ENCODE results near the gene CDH23.

The CDH23 gene

DNA sequence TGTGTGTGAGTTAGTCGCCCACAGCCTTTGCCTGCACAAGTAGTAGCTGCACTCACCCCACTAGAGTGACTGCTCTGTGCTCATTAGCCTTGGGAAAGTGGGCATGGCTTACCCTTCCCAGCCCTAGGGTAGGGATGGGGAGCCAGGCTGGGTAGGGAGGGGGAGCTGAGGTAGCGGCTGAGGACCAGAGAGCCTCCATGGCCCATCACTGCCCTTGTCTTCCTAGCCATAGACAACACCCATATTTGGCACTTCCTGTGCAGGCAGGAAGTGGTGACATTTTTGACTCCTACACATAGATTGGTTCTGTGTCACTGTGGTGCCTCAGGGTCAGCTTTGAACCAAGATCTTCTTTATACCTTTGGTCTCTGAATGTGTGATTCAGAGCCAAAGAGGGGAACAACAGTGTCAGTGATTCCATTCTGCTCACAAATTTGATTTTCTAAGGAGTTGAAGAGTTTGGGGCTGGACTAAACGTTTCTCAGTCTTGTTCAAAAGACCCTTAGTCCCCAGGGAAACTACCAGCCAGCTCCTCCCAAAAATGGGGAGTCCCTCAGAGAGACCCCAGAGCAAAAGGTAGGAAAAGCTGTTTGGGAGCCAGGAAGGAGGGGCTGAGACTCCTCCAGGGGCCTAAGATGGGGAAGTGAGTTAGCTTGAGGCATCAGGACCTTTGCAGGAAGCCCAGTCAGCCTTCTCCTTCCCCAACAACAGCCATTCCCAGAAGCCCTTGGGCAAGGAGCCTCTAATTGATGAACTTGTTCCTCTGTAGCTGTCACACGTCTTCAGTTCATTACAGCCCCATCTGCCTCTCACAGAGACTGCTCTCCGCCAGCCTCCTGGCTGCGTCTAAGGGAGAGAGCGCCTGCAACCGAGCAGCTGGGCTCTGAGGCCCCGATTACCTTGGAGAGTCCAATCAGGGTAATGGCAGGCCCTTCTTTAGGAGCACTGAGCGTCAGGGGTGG lies 135.0 kb downstream of the CDH23 start:
- Histone ChIP-seq H3K4me1 (ENCODE audit: control insufficient read depth, insufficient read depth, low read length) (peaks cover 12% of the 10 kb centered on the region), H3K27ac (ENCODE audit: low read depth, low read length) (no peak overlapping the region), H3K9ac (ENCODE audit: low read length) (no peak overlapping the region), H3K27me3 (ENCODE audit: control insufficient read depth, insufficient read depth, low read length) (no peaks in the 10 kb centered on the region), H3K4me3 (ENCODE audit: low read depth, low read length) (no peak overlapping the region), H3K9me3 (ENCODE audit: control insufficient read depth, insufficient read depth, low read depth, low read length) (no peaks in the 10 kb centered on the region), H3K36me3 (ENCODE audit: control insufficient read depth, insufficient read depth, low read length) (no peaks in the 10 kb centered on the region)

DNA sequence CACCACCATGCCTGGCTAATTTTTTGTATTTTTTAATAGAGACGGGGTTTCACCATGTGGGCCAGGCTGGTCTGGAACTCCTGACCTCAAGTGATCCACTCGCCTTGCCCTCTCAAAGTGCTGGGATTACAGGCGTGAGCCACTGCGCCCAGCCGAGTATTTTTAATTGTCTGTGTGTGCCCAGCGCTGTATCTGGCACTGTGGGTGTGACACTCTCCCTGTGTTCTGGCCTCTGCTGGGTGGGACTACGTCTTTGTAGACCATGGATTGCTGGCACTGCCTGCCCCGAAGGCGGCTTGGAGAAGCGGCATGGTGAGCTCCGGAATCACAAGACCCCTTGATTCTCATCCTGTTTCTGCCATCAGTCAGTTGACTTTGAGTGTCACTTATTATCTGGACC lies 136.2 kb downstream of the CDH23 start:
- no peak overlapping the region for H3K4me3 ChIP-seq (ENCODE audit: low read depth, low read length)
- peaks cover 12% of the 10 kb centered on the region for H3K4me1 ChIP-seq (ENCODE audit: control insufficient read depth, insufficient read depth, low read length)
- no peak overlapping the region for H3K9ac ChIP-seq (ENCODE audit: low read length)
- H3K27me3 ChIP-seq (ENCODE audit: control insufficient read depth, insufficient read depth, low read length) = no peaks in the 10 kb centered on the region
- H3K9me3 ChIP-seq (ENCODE audit: control insufficient read depth, insufficient read depth, low read depth, low read length) = no peaks in the 10 kb centered on the region
- no peaks in the 10 kb centered on the region for H3K36me3 ChIP-seq (ENCODE audit: control insufficient read depth, insufficient read depth, low read length)
- no peak overlapping the region for H3K27ac ChIP-seq (ENCODE audit: low read depth, low read length)

DNA sequence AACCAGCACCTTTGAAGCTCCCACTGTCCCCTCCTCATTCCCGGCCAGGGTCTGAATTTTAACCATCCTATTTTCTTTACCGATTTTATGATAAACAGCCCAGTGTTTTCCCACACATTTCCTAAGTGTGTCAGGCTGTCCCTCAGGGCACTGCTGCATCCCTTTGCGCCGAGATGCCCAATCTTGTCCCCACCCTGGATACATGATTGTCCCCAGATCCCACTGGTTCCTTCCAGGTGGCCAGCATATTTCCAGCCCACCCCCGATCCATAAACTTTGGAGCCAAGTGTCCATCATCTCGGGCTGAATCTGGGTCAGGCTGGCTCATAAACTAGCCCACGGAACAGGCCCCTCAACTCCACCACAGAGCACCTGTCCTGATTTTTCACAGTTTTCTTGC lies 137.2 kb downstream of the CDH23 start:
- Histone ChIP-seq H3K9me3 (ENCODE audit: control insufficient read depth, insufficient read depth, low read depth, low read length) (no peaks in the 10 kb centered on the region), H3K4me1 (ENCODE audit: control insufficient read depth, insufficient read depth, low read length) (peaks cover 7% of the 10 kb centered on the region), H3K27me3 (ENCODE audit: control insufficient read depth, insufficient read depth, low read length) (no peaks in the 10 kb centered on the region), H3K4me3 (ENCODE audit: low read depth, low read length) (no peak overlapping the region), H3K27ac (ENCODE audit: low read depth, low read length) (no peak overlapping the region), H3K9ac (ENCODE audit: low read length) (no peak overlapping the region), H3K36me3 (ENCODE audit: control insufficient read depth, insufficient read depth, low read length) (no peaks in the 10 kb centered on the region)

DNA sequence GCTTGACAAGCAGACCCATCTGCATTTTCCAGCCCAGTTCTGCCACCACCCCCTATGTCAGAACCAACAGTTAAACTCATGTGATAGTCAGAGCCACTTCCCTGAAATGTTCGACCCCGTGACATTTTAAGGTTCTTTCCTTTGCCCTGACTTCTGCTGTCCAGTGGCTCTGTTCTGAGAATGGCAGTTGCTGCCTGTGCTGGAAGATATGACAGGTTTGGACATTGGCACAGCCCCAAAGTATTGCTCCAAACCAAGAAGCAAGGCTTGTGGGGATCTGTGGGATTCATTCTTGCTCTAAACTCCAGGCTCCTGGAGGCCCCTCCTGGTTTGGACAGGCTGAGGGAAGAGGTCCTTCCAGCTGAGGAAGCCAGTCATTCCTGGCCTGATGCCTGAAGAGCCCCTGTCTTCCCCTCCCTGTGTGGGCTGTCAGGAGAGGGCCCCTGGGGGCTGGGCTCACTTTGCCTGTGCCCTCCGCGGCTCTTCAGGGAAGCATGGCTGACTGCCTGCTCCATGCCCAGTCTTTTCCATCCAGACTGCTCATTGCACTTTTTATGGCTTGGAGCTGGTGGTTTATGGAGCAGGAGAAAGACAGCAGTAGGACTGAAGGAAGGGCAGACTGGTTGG lies 138.0 kb downstream of the CDH23 start:
- no peaks in the 10 kb centered on the region for H3K9me3 ChIP-seq (ENCODE audit: control insufficient read depth, insufficient read depth, low read depth, low read length)
- H3K27me3 ChIP-seq (ENCODE audit: control insufficient read depth, insufficient read depth, low read length) = no peaks in the 10 kb centered on the region
- no peak overlapping the region for H3K4me3 ChIP-seq (ENCODE audit: low read depth, low read length)
- H3K9ac ChIP-seq (ENCODE audit: low read length) = no peak overlapping the region
- no peak overlapping the region for H3K27ac ChIP-seq (ENCODE audit: low read depth, low read length)
- peaks cover 10% of the 10 kb centered on the region for H3K4me1 ChIP-seq (ENCODE audit: control insufficient read depth, insufficient read depth, low read length)
- H3K36me3 ChIP-seq (ENCODE audit: control insufficient read depth, insufficient read depth, low read length) = no peaks in the 10 kb centered on the region

DNA sequence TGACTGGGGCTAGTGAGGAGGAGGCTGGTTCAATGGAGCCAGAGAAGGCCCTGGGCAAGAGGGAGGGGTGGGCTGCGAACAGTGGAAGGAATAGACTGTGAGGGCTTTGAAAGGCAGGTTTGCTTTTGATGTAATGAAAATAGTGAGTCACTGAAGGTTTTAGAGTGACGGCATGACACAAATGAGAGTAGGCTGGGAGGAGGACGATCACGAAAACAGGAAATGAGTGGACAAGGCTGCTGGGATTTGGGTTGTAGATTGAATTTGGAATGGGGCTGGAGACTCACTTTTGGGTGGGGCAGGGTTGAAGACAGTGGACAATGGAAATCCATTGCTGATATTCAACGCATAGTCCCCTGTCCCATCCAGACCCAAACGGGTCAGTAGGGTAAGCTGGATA lies 139.6 kb downstream of the CDH23 start:
- Histone ChIP-seq H3K9me3 (ENCODE audit: control insufficient read depth, insufficient read depth, low read depth, low read length) (no peaks in the 10 kb centered on the region), H3K9ac (ENCODE audit: low read length) (no peak overlapping the region), H3K27ac (ENCODE audit: low read depth, low read length) (no peak overlapping the region), H3K36me3 (ENCODE audit: control insufficient read depth, insufficient read depth, low read length) (no peaks in the 10 kb centered on the region), H3K27me3 (ENCODE audit: control insufficient read depth, insufficient read depth, low read length) (no peaks in the 10 kb centered on the region), H3K4me3 (ENCODE audit: low read depth, low read length) (no peak overlapping the region), H3K4me1 (ENCODE audit: control insufficient read depth, insufficient read depth, low read length) (peaks cover 22% of the 10 kb centered on the region)

DNA sequence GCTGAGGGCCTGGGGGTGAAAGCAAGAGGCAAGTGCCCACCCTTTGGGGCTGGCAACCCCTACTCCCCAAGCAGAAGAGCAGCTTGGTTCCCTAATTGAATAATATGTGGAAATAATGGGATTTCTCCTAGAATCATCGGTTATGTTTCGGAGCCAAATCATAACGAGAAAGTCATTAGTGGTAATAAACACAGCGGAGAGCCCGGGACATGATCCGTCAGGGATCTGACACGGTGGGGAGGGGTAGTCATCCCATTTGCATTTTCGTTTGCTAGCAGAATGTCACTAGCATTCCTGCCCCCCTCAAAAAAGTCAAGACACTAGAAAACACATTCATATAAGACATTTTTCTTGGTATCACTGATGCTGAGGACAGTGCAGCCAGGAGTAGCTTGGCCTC lies 140.4 kb downstream of the CDH23 start:
- no peaks in the 10 kb centered on the region for H3K9me3 ChIP-seq (ENCODE audit: control insufficient read depth, insufficient read depth, low read depth, low read length)
- H3K4me1 ChIP-seq (ENCODE audit: control insufficient read depth, insufficient read depth, low read length) = peaks cover 22% of the 10 kb centered on the region
- H3K27ac ChIP-seq (ENCODE audit: low read depth, low read length) = no peak overlapping the region
- no peaks in the 10 kb centered on the region for H3K27me3 ChIP-seq (ENCODE audit: control insufficient read depth, insufficient read depth, low read length)
- no peak overlapping the region for H3K9ac ChIP-seq (ENCODE audit: low read length)
- no peak overlapping the region for H3K4me3 ChIP-seq (ENCODE audit: low read depth, low read length)
- no peaks in the 10 kb centered on the region for H3K36me3 ChIP-seq (ENCODE audit: control insufficient read depth, insufficient read depth, low read length)

DNA sequence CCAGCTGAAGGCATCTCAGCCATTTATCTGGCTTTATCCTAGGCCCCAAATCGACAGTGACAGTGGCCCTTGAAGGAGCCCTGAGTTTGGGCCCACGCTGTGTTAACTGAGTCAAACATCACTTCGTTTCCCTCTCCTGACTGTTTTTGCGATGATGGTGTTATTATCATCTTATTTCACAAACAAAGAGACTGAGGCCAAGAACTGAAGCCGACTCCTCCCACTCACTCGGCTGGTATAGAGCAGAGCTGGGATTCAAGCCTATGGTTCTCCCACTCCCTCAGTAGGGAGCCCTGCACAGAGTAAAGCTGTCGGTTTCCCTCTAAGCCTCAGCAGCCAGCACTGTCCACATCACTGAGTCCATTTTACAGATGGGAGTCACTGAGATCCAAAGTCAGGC lies 141.0 kb downstream of the CDH23 start:
- Histone ChIP-seq H3K9me3 (ENCODE audit: control insufficient read depth, insufficient read depth, low read depth, low read length) (no peaks in the 10 kb centered on the region), H3K27ac (ENCODE audit: low read depth, low read length) (no peak overlapping the region), H3K4me1 (ENCODE audit: control insufficient read depth, insufficient read depth, low read length) (peaks cover 27% of the 10 kb centered on the region), H3K27me3 (ENCODE audit: control insufficient read depth, insufficient read depth, low read length) (no peaks in the 10 kb centered on the region), H3K36me3 (ENCODE audit: control insufficient read depth, insufficient read depth, low read length) (no peaks in the 10 kb centered on the region), H3K4me3 (ENCODE audit: low read depth, low read length) (no peak overlapping the region), H3K9ac (ENCODE audit: low read length) (no peak overlapping the region)

DNA sequence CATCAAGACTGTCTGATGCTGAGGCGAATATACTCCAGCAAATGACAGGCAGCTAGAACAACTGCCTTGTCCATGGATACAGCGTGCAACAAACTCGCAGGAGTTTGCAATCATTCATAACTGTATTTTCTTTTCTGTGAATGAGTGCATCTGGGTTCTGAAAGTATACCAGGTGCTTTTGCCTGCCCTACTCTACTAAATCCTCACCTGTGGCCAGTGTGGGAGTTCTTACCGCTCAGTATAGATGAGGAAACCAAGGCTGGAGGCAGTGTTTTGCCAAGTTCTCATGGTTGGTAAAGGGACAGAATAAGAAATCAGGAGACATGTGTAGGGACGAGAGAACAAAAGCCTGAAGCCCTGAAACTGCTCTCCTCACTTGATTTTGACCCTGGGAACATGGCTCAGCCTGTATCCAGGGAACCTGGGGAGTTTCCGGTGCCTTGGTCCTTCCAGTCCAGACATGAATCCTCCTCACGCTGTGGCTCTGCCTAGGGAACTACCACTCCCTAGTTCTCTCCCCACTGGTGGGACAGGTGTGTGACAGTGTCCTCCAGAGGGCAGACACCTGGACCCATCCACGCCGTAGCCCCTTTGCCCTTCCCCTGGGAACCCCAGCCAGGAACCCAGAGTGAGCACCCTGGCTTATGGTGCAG lies 142.0 kb downstream of the CDH23 start:
- no peak overlapping the region for H3K27ac ChIP-seq (ENCODE audit: low read depth, low read length)
- H3K9me3 ChIP-seq (ENCODE audit: control insufficient read depth, insufficient read depth, low read depth, low read length) = no peaks in the 10 kb centered on the region
- no peak overlapping the region for H3K9ac ChIP-seq (ENCODE audit: low read length)
- no peaks in the 10 kb centered on the region for H3K36me3 ChIP-seq (ENCODE audit: control insufficient read depth, insufficient read depth, low read length)
- no peak overlapping the region for H3K4me3 ChIP-seq (ENCODE audit: low read depth, low read length)
- H3K27me3 ChIP-seq (ENCODE audit: control insufficient read depth, insufficient read depth, low read length) = no peaks in the 10 kb centered on the region
- peaks cover 30% of the 10 kb centered on the region for H3K4me1 ChIP-seq (ENCODE audit: control insufficient read depth, insufficient read depth, low read length)

DNA sequence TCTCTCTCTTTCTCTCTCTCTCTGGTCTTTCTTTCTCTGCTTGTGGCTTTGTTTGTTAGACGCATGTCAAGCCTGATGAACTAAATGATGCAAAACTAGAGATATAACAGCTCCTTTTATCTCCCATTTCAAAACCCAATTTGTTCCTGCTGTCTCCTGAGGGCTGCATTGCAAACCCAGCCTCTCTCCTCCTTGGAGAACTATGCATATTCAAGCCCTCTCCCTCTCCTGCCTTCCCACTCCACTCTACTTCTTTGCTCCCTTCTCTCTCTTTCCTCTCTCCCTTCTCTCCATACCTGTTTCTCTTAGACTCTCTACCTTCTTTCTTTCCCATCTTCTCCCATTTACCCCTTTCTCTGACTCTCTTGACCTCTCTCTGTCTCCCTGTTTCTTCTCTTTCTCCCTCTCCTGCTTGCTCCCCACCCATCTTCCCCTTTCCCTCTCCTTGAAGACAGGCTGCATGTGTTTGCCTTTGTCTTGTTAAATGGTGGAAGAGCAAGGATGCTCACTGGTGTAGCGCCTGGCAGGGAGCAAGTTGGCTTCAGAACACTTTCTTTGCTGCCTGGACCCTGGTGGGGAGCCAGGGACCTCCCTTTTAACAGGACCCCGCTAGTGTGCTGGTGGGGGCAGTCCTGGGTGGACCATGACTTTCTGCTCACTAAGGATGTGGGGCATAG lies 142.9 kb downstream of the CDH23 start:
- no peaks in the 10 kb centered on the region for H3K9me3 ChIP-seq (ENCODE audit: control insufficient read depth, insufficient read depth, low read depth, low read length)
- peaks cover 39% of the 10 kb centered on the region for H3K4me1 ChIP-seq (ENCODE audit: control insufficient read depth, insufficient read depth, low read length)
- H3K9ac ChIP-seq (ENCODE audit: low read length) = no peak overlapping the region
- H3K27me3 ChIP-seq (ENCODE audit: control insufficient read depth, insufficient read depth, low read length) = no peaks in the 10 kb centered on the region
- no peaks in the 10 kb centered on the region for H3K36me3 ChIP-seq (ENCODE audit: control insufficient read depth, insufficient read depth, low read length)
- no peak overlapping the region for H3K27ac ChIP-seq (ENCODE audit: low read depth, low read length)
- H3K4me3 ChIP-seq (ENCODE audit: low read depth, low read length) = no peak overlapping the region

DNA sequence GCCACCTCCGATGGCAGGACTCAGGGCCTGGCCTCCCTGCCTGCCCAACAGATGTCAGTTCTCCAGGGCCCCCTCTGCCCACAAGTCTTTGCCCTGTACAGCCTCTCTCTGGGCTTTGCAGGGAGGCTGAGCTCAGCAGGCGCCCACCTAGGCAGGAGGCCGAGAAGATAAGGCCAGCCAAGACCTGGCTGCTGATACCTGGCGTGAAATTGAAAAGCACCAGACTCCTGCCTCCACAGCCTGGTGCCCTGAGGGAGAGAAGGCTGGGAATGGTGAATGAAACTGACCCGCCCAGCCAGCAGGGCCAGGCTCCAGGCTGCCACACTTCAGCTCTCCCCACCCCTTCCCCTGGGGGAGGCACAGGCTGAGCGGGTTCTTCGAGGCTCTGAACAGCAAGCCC lies 145.8 kb downstream of the CDH23 start:
- Histone ChIP-seq H3K36me3 (ENCODE audit: control insufficient read depth, insufficient read depth, low read length) (no peaks in the 10 kb centered on the region), H3K9me3 (ENCODE audit: control insufficient read depth, insufficient read depth, low read depth, low read length) (no peaks in the 10 kb centered on the region), H3K27me3 (ENCODE audit: control insufficient read depth, insufficient read depth, low read length) (no peaks in the 10 kb centered on the region), H3K27ac (ENCODE audit: low read depth, low read length) (no peak overlapping the region), H3K4me1 (ENCODE audit: control insufficient read depth, insufficient read depth, low read length) (peaks cover 48% of the 10 kb centered on the region), H3K4me3 (ENCODE audit: low read depth, low read length) (no peak overlapping the region), H3K9ac (ENCODE audit: low read length) (no peak overlapping the region)
